Common myeloid progenitor, CD34-positive (primary cell): ENCODE measurements around the gene RAPGEF3.
A peak's percentile ranks its signal among the peaks of the same experiment; 100 is the strongest.

Experiments used
- CTCF ChIA-PET: fragments of 350-600 bp; sonication (Branson Sonifier 250); formaldehyde crosslinking; loops from one replicate; lab custom pipeline; 2021; ENCODE audit warnings: antibody characterized with exemption; lab: Charles Lee
- POLR2A ChIA-PET: fragments of 350-600 bp; sonication (Branson Sonifier 250); formaldehyde crosslinking; loops from one replicate; lab custom pipeline; 2021; ENCODE audit warnings: antibody characterized with exemption; lab: Charles Lee
- DNase-seq, 3 donors: peaks; one replicate each; pipeline versions ENCODE4 v3.0.0 to v3.0.0-alpha.2; 2013
- H3K27ac ChIP-seq, 2 experiments: 1 replicate in 1 of 2; 2 replicates in 1 of 2; pipeline ENCODE4 v1.7.0; 2013; ENCODE audit warnings: inconsistent platforms in 2 of 2, low read length in 2 of 2, mild to moderate bottlenecking in 2 of 2, low read depth in 1 of 2, moderate library complexity in 1 of 2; ENCODE audit not compliant: severe bottlenecking in 2 of 2, insufficient read depth in 1 of 2, poor library complexity in 1 of 2
- H3K27me3 ChIP-seq, 5 experiments: replicated peaks in 2 of 5; 1 replicate in 3 of 5; 2 replicates in 2 of 5; pipeline versions ENCODE4 v1.6.1 to v1.7.0; 2013; ENCODE audit warnings: low read length in 4 of 5, mild to moderate bottlenecking in 2 of 5, moderate library complexity in 2 of 5, inconsistent platforms in 1 of 5; ENCODE audit not compliant: insufficient read depth in 5 of 5, control insufficient read depth in 4 of 5
- H3K36me3 ChIP-seq, 4 experiments: 1 replicate in 2 of 4; 2 replicates in 2 of 4; pipeline versions ENCODE4 v1.6.1 to v1.7.0; 2013; ENCODE audit warnings: low read length in 3 of 4, control low read depth in 1 of 4, mild to moderate bottlenecking in 1 of 4; ENCODE audit not compliant: control insufficient read depth in 4 of 4, insufficient read depth in 4 of 4
- H3K4me1 ChIP-seq, 4 experiments: 1 replicate in 3 of 4; 2 replicates in 1 of 4; pipeline versions ENCODE4 v1.6.1 to v1.7.1; 2013; ENCODE audit warnings: low read length in 3 of 4, mild to moderate bottlenecking in 3 of 4, control low read depth in 1 of 4, inconsistent platforms in 1 of 4, moderate library complexity in 1 of 4; ENCODE audit not compliant: control insufficient read depth in 4 of 4, insufficient read depth in 4 of 4; ENCODE audit errors: control extremely low read depth in 1 of 4
- H3K4me3 ChIP-seq, 7 experiments: 1 replicate in 4 of 7; 2 replicates in 3 of 7; pipeline versions ENCODE4 v1.5.1 to v1.7.0; 2013; ENCODE audit warnings: mild to moderate bottlenecking in 7 of 7, low read length in 6 of 7, moderate library complexity in 6 of 7, inconsistent platforms in 2 of 7, low read depth in 2 of 7, control low read depth in 1 of 7; ENCODE audit not compliant: insufficient read depth in 4 of 7, control insufficient read depth in 1 of 7; ENCODE audit errors: extremely low read depth in 1 of 7
- H3K9me3 ChIP-seq, 5 experiments: 1 replicate in 4 of 5; 2 replicates in 1 of 5; pipeline versions ENCODE4 v1.6.1 to v1.7.1; 2013; ENCODE audit warnings: low read length in 4 of 5, mild to moderate bottlenecking in 2 of 5, inconsistent platforms in 1 of 5, low read depth in 1 of 5, moderate library complexity in 1 of 5; ENCODE audit not compliant: control insufficient read depth in 4 of 5, insufficient read depth in 2 of 5; ENCODE audit errors: control extremely low read depth in 1 of 5
- WGBS: methylation state at CpG from one replicate; pipeline ENCODE4 v1.1.5; 2013; ENCODE audit not compliant: insufficient coverage; 5-methylcytosine and 5-hydroxymethylcytosine counted together

RAPGEF3 gene

DNA sequence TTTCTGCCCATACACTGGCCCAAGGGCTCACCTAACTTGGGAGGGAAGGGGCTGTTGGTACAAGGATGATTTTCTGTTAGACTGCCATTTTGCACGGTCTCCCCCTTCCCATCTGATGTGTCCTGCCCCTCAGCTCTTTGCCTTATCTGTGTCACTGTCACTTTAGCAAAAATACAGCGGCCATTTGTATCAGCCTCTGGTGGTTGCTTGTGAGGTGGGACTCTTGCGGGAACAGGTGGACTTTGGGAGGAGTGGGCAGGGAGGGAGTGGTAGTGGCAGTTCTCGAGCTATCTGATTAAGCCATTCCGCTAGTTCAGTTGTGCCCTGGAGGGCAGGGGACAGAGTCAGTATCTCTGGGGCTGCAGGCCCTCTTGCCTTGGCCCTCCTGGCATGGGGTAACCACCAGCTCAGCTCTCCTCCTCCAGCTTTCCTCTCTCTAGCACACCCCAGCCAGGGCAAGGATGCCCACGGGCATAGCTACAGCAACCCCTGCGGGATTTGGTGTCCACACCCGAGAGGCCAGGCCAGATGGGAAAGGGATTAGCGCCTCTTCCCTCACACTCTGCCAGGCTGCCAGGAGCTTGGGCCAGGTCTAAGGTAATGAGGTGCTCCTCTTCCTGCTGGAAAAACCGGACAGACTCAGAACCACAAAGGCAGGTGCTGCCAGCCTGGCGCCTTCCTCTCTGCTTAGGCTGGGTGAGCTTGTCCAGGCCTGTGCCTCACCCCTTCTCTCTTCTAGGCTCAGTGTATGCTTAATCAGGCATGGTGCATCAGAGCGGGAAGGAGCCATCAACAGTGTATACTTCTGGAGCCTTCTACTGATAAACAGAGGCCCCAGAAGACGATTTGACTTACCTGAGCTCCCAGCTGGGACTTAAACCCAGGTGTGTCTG, 23.0 kb upstream of the RAPGEF3 start:
- POLR2A ChIA-PET: interaction anchor here (1.0 kb wide), 1 partner anchor 15 kb away, joined by 3 read pairs; no protein-coding TSS in a partner anchor
- 96% methylated on average over 10 of the region's 13 CpGs for WGBS
- Histone ChIP-seq H3K27ac (peak overlapping the region in 1 of 2 experiments; percentile 45), H3K9me3 (no peaks in the 10 kb centered on the region), H3K4me1 (peaks cover 7 to 36% (median 30%) of the 10 kb centered on the region in 4 experiments), H3K27me3 (no peaks in the 10 kb centered on the region), H3K4me3 (no peak overlapping the region), H3K36me3 (peaks cover 6 to 68% (median 54%) of the 10 kb centered on the region in 4 experiments)
- DNase-seq: no peak
- CTCF ChIA-PET: interaction anchor here (0.7 to 49.5 kb wide), 15 partner anchors 7 to 362 kb away, joined by 3 to 1391 read pairs (median 4); partner anchors contain the start of genes ENDOU, RAPGEF3 and RPAP3

DNA sequence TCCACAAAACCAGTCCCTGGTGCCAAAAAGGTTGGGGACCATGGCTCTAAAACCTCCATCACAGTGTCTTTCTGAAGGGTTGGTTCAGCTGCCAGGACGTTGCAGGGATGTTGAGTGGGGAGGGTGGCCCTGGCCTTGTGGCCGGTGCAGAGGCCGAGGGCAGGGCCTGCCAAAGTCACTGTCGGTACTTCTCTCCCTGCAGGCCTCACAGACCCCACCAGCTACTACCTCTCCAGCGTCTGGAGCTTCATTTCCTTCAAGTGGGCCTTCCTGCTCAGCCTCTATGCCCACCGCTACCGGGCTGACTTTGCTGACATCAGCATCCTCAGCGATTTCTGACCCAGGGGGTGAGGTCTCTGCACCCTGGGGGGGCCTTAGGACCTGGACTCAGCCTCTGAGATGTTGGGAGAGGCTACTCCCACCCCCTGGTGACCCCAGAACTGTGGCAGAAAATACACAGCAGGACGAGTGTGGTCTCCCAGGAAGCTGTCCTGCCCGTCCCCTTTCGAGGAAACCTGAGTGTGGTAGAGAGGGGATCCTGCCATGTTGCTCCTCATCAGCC, 21.3 kb upstream of the RAPGEF3 start:
- Histone ChIP-seq H3K4me1 (peaks cover 9 to 53% (median 47%) of the 10 kb centered on the region in 4 experiments), H3K27ac (no peak overlapping the region), H3K4me3 (no peak overlapping the region), H3K36me3 (peaks cover 0 to 51% (median 37%) of the 10 kb centered on the region in 4 experiments), H3K9me3 (no peaks in the 10 kb centered on the region), H3K27me3 (no peaks in the 10 kb centered on the region)
- POLR2A ChIA-PET: interaction anchor here (0.5 kb wide), 1 partner anchor 8 kb away, joined by 3 read pairs; no protein-coding TSS in a partner anchor
- CTCF ChIA-PET: interaction anchor here (0.7 to 49.5 kb wide), 11 partner anchors 9 to 80 kb away, joined by 3 to 1391 read pairs (median 17); partner anchors contain the start of genes ENDOU, RAPGEF3 and RPAP3
- no peak for DNase-seq
- 87% methylated on average over 11 of the region's 11 CpGs for WGBS

DNA sequence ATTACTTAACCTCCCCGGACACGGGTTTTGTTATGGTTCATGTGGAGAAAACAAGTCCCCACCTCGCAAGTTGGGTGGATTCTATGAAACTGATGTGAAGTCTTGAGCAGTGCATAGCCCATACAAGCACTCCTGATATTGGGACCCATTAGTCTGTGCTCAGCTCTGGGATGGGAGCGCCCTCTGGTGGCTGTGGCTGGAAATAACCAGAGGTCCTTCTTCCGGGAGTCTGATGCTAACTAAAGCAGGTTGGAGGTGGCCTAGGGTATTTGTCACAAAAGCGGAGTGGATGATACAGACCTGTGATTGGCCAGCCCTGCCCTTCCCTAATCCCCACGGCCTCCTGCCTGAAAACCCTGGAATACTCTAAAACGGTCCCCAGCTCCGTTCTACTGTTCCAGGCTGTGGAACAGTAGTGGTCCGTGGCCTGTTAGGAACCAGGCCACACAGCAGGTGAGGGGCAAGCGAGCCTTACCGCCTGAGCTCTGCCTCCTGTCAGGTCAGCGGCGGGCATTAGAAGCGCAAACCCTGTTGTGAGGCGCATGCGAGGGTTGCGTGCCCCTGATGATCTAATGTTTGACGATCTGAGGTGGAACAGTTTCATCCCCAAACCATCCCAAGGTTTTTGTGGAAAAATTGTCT, 20.7 kb upstream of the RAPGEF3 start:
- 67% methylated on average over 16 of the region's 19 CpGs for WGBS
- Histone ChIP-seq H3K27me3 (no peaks in the 10 kb centered on the region), H3K27ac (no peak overlapping the region), H3K4me3 (no peak overlapping the region), H3K9me3 (no peaks in the 10 kb centered on the region), H3K4me1 (peaks cover 9 to 59% (median 54%) of the 10 kb centered on the region in 4 experiments), H3K36me3 (peaks cover 0 to 45% (median 33%) of the 10 kb centered on the region in 4 experiments)
- peak; percentile 83 to 94 (median 90) for DNase-seq
- ChIA-PET CTCF (interaction anchor here (0.7 to 49.5 kb wide), 12 partner anchors 10 to 80 kb away, joined by 3 to 1391 read pairs (median 11); partner anchors contain the start of genes ENDOU, RAPGEF3 and RPAP3), POLR2A (interaction anchor here (0.5 kb wide), 1 partner anchor 8 kb away, joined by 3 read pairs; no protein-coding TSS in a partner anchor)

DNA sequence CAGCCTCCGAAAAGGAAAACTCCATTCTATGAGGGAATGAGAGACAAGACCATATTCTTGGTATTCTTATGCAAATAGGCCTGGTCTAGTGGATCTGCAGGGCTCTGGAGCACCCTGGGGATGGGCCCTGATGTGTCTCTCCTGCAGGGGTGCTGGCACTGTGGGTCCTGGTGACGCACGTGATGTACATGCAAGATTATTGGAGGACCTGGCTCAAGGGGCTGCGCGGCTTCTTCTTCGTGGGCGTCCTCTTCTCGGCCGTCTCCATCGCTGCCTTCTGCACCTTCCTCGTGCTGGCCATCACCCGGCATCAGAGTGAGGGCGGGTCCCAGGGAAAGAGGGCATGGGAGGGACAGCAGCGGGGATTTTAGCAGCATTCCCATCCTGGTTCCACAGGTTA, 20.2 kb upstream of the RAPGEF3 start:
- POLR2A ChIA-PET: no interaction called here
- DNase-seq: no peak
- no peaks in the 10 kb centered on the region for H3K27me3 ChIP-seq
- no peak overlapping the region for H3K27ac ChIP-seq
- WGBS: 77% methylated on average over 11 of the region's 14 CpGs
- H3K4me1 ChIP-seq: peaks cover 15 to 65% (median 59%) of the 10 kb centered on the region in 4 experiments
- H3K9me3 ChIP-seq: no peaks in the 10 kb centered on the region
- no peak overlapping the region for H3K4me3 ChIP-seq
- CTCF ChIA-PET: interaction anchor here (1.3 to 49.5 kb wide), 9 partner anchors 10 to 81 kb away, joined by 3 to 1391 read pairs (median 42); partner anchors contain the start of genes ENDOU, RAPGEF3 and RPAP3
- H3K36me3 ChIP-seq: peaks cover 0 to 40% (median 27%) of the 10 kb centered on the region in 4 experiments

DNA sequence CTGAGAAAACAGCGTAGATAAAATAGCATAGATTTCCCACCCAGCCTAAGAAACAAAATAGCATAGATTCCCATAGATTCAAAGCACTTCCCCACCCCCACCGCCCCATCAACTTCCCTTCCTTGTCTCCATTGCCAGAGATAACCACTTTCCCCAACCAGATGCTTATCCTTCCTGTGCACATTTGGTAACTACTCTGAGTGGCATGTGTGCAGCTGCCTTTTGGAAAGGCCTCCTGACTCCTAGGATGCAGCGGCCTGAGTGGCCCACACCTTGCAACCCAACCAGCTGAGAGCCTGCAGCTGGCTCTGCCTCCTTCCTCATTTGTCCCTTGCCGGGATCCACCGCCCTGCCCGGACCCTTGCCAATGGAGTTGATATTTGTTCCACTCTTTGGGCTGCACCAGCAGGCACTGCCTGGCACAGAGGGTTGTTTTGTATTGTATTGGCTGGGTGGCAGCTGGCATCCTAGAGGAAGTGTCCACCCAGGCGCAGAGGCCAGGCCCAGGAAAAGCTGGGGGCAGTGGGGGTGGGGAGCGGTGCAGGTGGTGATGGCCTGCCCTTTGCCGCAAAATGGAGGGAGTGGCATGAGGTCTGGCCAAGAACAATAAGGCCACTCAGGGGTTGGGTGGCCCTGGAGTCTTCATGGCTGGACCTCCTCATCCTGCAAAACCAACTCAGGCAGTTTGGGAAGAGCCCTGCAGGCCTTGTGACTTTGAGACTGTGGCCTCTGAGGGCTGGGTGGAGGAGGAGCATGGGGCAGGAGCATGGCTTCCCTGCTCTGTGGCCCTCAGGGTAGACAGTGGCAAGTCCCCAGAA, 19.3 kb upstream of the RAPGEF3 start:
- Histone ChIP-seq H3K4me1 (peaks cover 17 to 66% (median 63%) of the 10 kb centered on the region in 4 experiments), H3K27ac (peak overlapping the region in 1 of 2 experiments; percentile 77)
- WGBS: 22% methylated on average over 8 of the region's 9 CpGs

More for the DNA sequence above, 19.3 kb upstream of the RAPGEF3 start:
- peak; percentile 68 to 95 (median 95) for DNase-seq
- Histone ChIP-seq H3K27me3 (no peaks in the 10 kb centered on the region), H3K36me3 (peaks cover 0 to 30% (median 18%) of the 10 kb centered on the region in 4 experiments), H3K9me3 (no peaks in the 10 kb centered on the region), H3K4me3 (peak overlapping the region in 3 of 7 experiments; percentile 3 to 49 (median 19))
- ChIA-PET CTCF (interaction anchor here (0.6 to 49.5 kb wide), 12 partner anchors 10 to 811 kb away, joined by 3 to 1391 read pairs (median 12); partner anchors contain the start of genes ENDOU, RAPGEF3 and RPAP3), POLR2A (interaction anchor here (0.7 to 2.2 kb wide), 3 partner anchors 19 to 39 kb away, joined by 3 to 6 read pairs (median 4); partner anchors contain the start of gene RAPGEF3)
